KMS-11 (cell line): Measurements from ENCODE around the gene GLI3.

Source experiments
- H2AFZ ChIP-seq: fragments of 200-600 bp; sonication (generic); 2 replicates; pipeline ENCODE4 v1.6.1; 2016; ENCODE audit warnings: antibody characterized with exemption, mixed run types, low read depth
- H3K27ac ChIP-seq: fragments of 200-600 bp; sonication (generic); 2 replicates; pipeline ENCODE4 v1.6.1; 2016; ENCODE audit warnings: mild to moderate bottlenecking, mixed run types
- H3K27me3 ChIP-seq: fragments of 200-600 bp; sonication (generic); 2 replicates; pipeline ENCODE4 v1.6.1; 2017; ENCODE audit warnings: mild to moderate bottlenecking, low read depth, mixed run types, moderate library complexity; ENCODE audit not compliant: insufficient read depth
- H3K36me3 ChIP-seq: fragments of 200-600 bp; sonication (generic); 2 replicates; pipeline ENCODE4 v1.6.1; 2017; ENCODE audit warnings: mild to moderate bottlenecking, mixed run types; ENCODE audit not compliant: insufficient read depth
- H3K4me1 ChIP-seq: fragments of 200-600 bp; sonication (generic); 2 replicates; pipeline ENCODE4 v1.6.1; 2016; ENCODE audit warnings: mild to moderate bottlenecking, low read depth, mixed run types; ENCODE audit not compliant: poor library complexity, severe bottlenecking
- H3K4me2 ChIP-seq: fragments of 200-600 bp; sonication (generic); 2 replicates; pipeline ENCODE4 v1.7.0; 2016; ENCODE audit warnings: mild to moderate bottlenecking, mixed run types
- H3K4me3 ChIP-seq: fragments of 200-600 bp; sonication (generic); IDR thresholded peaks from 2 replicates; pipeline ENCODE4 v1.6.1; 2017; ENCODE audit warnings: low read depth, low read length, mixed read lengths; ENCODE audit not compliant: insufficient read depth
- H3K79me2 ChIP-seq: fragments of 200-600 bp; sonication (generic); 2 replicates; pipeline ENCODE4 v1.6.1; 2016; ENCODE audit warnings: low read depth, mixed run types; ENCODE audit not compliant: insufficient read depth
- H3K9ac ChIP-seq: fragments of 200-600 bp; sonication (generic); 2 replicates; pipeline ENCODE4 v1.6.1; 2016; ENCODE audit warnings: mild to moderate bottlenecking, mixed run types
- H4K20me1 ChIP-seq: fragments of 200-600 bp; sonication (generic); 2 replicates; pipeline ENCODE4 v1.6.1; 2016; ENCODE audit warnings: mild to moderate bottlenecking, mixed run types; ENCODE audit not compliant: insufficient read depth
- CTCF ChIP-seq: fragments of 200-600 bp; sonication (generic); conservative IDR thresholded peaks from 2 replicates; pipeline ENCODE4 v1.6.1; 2017; ENCODE audit warnings: low read depth, mild to moderate bottlenecking, antibody characterized with exemption, low read length, moderate library complexity, mixed read lengths

The GLI3 gene

DNA sequence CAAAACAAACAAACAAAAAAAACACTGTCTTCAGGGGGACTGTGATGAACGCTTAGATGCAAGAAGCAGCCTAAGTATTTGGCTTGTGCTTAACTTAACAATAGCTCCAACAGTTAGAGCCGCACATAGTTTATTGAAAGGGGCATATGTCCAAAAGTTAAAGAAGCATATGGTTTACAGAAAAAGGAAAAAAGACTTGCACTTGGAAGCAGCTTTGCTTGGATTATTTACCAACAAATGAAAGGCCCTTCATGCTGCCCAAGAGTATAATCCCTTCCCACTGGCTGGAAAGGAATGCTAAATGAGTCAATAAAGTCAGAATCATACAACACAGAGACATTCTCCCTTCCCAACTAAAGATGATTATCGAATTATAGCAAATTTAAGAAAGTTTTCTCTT is 77.9 kb downstream of the GLI3 start:
- Histone ChIP-seq H3K79me2 (no peaks in the 10 kb centered on the region), H3K27me3 (no peaks in the 10 kb centered on the region), H3K4me3 (no peak overlapping the region), H3K4me1 (peaks cover 3% of the 10 kb centered on the region), H3K9ac (no peak overlapping the region), H2AFZ (no peak overlapping the region), H3K36me3 (no peaks in the 10 kb centered on the region), H3K4me2 (no peak overlapping the region), H3K27ac (no peak overlapping the region), H4K20me1 (no peaks in the 10 kb centered on the region)
- no peak for TF ChIP-seq CTCF

DNA sequence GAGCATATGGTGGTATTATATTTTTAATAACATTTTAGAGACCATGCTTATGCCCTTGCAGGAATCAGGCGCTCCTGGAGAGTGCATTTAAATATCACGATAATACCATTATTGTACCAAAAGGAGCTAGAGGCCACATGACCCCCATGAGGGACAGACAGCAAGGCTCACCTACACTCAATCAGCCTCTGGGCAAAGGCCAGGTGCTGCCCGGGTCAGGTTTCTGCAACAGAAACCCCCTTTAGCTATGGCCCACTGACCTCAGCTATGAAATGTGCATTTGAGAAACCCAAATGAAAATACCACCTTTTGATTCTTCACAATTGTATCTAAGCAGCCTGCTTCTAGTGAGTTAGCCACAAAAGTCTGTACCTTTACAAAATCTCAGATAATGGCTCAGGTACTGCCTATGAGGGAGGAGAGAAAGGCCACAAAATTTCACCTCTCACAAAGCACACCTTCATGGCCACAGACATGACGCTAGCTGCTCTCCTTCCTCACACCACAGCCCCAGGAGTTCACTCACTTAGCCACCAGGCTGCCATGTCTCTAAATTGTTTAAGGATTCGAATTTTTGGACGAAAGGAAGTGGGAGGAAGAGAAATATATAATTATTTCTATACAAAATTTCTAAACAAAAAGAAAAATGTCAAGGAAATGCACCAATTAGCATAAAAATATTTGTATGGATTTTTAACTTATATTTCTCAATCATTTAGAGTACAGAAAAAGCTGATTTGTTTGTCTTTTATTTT is 79.9 kb downstream of the GLI3 start:
- no peak overlapping the region for H3K4me3 ChIP-seq
- H2AFZ ChIP-seq, result no peak overlapping the region
- H3K27me3 ChIP-seq, result no peaks in the 10 kb centered on the region
- H4K20me1 ChIP-seq, result no peaks in the 10 kb centered on the region
- no peaks in the 10 kb centered on the region for H3K79me2 ChIP-seq
- TF ChIP-seq CTCF, result no peak
- no peaks in the 10 kb centered on the region for H3K4me1 ChIP-seq
- no peaks in the 10 kb centered on the region for H3K36me3 ChIP-seq
- H3K27ac ChIP-seq, result no peak overlapping the region
- H3K4me2 ChIP-seq, result no peak overlapping the region
- H3K9ac ChIP-seq, result no peak overlapping the region

GRCh38 chr7:42156291-42156865 is 80.6 kb downstream of the GLI3 start:
- no peak overlapping the region for H2AFZ ChIP-seq
- H3K4me2 ChIP-seq, result no peak overlapping the region
- no peaks in the 10 kb centered on the region for H4K20me1 ChIP-seq
- no peaks in the 10 kb centered on the region for H3K27me3 ChIP-seq
- no peak overlapping the region for H3K9ac ChIP-seq
- TF ChIP-seq CTCF, result no peak
- H3K4me1 ChIP-seq, result no peaks in the 10 kb centered on the region
- no peaks in the 10 kb centered on the region for H3K79me2 ChIP-seq
- H3K27ac ChIP-seq, result no peak overlapping the region
- H3K4me3 ChIP-seq, result no peak overlapping the region
- H3K36me3 ChIP-seq, result no peaks in the 10 kb centered on the region

- Histone ChIP-seq H3K4me1 (no peaks in the 10 kb centered on the region), H3K27ac (no peak overlapping the region), H4K20me1 (no peaks in the 10 kb centered on the region), H3K79me2 (no peaks in the 10 kb centered on the region), H3K4me2 (no peak overlapping the region), H3K36me3 (no peaks in the 10 kb centered on the region), H3K27me3 (no peaks in the 10 kb centered on the region), H3K9ac (no peak overlapping the region), H3K4me3 (no peak overlapping the region), H2AFZ (no peak overlapping the region)
- no peak for TF ChIP-seq CTCF
Measured at GRCh38 chr7:42155584-42156290, 81.3 kb downstream of the GLI3 start.
